AG09319 (cell line): ENCODE measurements around the gene FLNB.

Experiments used
- DNase-seq: peaks from one replicate; pipeline ENCODE4 v3.0.0-alpha.2; 2010; ENCODE audit warnings: low read depth; ENCODE audit errors: extremely low read depth
- CTCF ChIP-seq: IDR thresholded peaks from 2 replicates; pipeline ENCODE4 v1.5.1; 2011; ENCODE audit warnings: low read depth, mild to moderate bottlenecking, inconsistent platforms, low read length, moderate library complexity

FLNB gene

DNA sequence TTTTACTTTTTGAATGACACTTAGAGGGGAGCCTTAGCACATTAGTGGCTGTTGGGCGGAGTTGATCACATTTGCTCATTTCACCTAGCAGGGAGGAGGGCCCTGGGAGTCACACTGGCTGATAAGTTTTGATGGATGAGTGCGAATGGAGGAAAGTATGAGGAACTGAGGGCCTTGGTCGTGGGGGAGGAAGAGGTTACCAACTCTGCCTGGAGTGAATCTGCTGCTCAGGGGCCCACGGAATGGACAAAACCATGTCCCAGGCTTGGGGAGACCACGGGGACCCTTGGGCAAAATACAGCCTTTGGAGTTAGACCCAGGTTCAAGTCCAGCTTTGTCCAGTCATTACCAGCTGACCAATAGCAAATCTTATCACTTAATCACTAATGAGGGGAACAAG, 5.1 kb upstream of the FLNB start:
- no peak for TF ChIP-seq CTCF
- no peak for DNase-seq

DNA sequence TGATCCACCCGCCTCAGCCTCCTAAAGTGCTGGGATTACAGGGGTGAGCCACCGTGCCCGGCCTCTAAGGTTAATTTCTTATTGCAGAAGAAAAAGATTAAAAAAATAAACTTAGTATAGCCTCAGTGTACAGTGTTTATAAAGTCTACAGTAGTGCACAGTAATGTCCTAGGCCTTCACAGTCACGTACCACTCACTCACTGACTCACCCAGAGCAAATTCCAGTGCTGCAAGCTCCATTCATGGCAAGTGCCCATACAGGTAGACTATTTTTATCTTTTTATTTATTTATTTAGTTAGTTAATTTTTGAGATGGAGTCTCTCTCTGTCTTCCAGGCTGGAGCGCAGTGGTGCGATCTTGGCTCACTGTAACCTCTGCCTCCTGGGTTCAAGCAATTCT, 3.2 kb upstream of the FLNB start:
- no peak for TF ChIP-seq CTCF
- no peak for DNase-seq

DNA sequence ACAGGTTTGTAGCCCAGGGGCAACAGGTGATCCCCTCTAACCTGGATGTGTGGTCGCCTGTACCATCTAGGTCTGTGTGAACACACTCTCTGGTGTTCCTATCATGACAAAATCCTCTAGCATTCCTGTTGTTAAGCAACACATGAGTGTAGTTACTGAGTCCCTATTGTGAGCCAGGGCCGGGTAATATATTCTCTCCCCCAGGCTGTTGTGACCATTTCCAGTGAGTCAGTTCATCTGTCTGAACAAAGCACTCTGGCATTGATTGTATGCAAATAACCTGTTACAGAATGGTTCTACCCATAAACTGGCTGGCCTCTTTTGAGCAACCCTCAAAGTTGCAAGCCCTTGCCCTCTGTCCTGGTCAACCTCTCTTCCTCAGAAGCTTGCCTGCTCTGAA, 2.6 kb upstream of the FLNB start:
- DNase-seq: no peak
- TF ChIP-seq CTCF: no peak

GRCh38 chr3:58006661-58007060, 1.6 kb upstream of the FLNB start:
- DNase-seq: no peak
- no peak for TF ChIP-seq CTCF

DNA sequence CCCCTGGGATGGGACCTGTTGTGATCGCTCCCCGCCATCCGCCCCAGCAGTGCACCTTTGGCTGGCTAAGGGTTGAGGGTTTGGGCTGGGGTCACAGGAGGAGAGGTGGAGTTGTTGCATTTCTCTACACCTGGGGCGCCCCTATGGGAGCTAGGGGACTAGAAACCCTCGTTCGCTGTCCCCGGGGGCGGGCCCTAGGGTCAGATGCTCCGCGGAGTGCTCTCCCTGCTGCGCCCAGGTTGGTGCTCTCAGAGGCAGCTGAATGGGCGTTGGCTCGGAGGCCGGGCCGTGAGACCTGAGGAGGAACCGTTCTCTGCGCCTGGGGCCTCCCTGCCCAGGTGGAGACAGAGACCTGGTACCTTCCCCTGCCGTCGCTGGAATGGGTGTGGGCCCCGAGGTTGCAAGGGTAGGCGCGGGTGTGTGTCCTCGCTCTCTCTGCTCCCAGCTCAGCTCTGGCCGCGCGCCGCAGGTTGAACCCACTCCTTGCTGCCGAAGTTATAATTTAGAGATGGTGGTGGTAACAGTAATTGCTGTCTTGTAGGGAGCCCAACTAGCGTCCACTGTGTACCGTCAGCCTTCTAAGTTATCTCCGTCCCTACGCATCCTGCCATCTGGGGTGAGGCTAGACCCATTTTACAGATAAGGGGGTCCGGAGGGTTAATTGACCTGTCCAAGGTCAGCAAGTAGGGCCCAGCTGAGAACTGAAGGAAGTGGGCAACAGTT, 965 bp downstream of the FLNB start:
- DNase-seq: no peak
- no peak for TF ChIP-seq CTCF

- DNase-seq: no peak
Measured at GRCh38 chr3:58009749-58010535, 1.7 kb downstream of the FLNB start.

More at GRCh38 chr3:58009749-58010535, 1.7 kb downstream of the FLNB start:
- TF ChIP-seq CTCF: no peak
